Lower leg skin (tissue), 3 donors: ENCODE data around the gene FAM83G.

Experiments
- CTCF ChIP-seq, 3 donors: fragments of 450-650 bp; IDR thresholded peaks; one replicate each; pipeline ENCODE4 v1.5.1; 2016; ENCODE audit warnings: antibody characterized with exemption in 3 of 3, mild to moderate bottlenecking in 3 of 3, moderate library complexity in 2 of 3
- POLR2A ChIP-seq, 2 donors: fragments of 450-650 bp; IDR thresholded peaks; one replicate each; pipeline ENCODE4 v1.6.1; 2016 to 2017; ENCODE audit warnings: antibody characterized with exemption in 2 of 2, mild to moderate bottlenecking in 1 of 2, moderate library complexity in 1 of 2

GRCh38 chr17:18996458-18996857 lies 8.1 kb downstream of the FAM83G start:
- TF ChIP-seq CTCF (IDR thresholded peaks at IDR 0.05) (no peak), POLR2A (IDR thresholded peaks at IDR 0.05) (no peak)
